ENCODE data around the gene CYTH4. TPM values are rescaled to one million over a fixed set of nuclear protein-coding genes. Genes with fewer than 3 reads are reported as not detected.

Gene CYTH4
- total RNA-seq, 1 donor from 2014 or later, result not detected

- TF ChIP-seq CTCF (IDR thresholded peaks at IDR 0.05; ENCODE audit: partially characterized antibody, unreplicated experiment), result no peak
- no peaks in the 10 kb centered on the region for H3K27me3 Mint-ChIP-seq (ENCODE audit: unreplicated experiment)
- no peaks in the 10 kb centered on the region for H3K36me3 Mint-ChIP-seq (ENCODE audit: unreplicated experiment)
- peaks cover 5% of the 10 kb centered on the region for H3K4me1 Mint-ChIP-seq (ENCODE audit: low read depth, unreplicated experiment)
- H3K4me3 Mint-ChIP-seq (ENCODE audit: unreplicated experiment), result no peak overlapping the region
- H3K27ac Mint-ChIP-seq (ENCODE audit: unreplicated experiment), result no peak overlapping the region
- H3K9me3 Mint-ChIP-seq (ENCODE audit: unreplicated experiment), result peaks cover 4% of the 10 kb centered on the region
- no peak for DNase-seq
These were observed 7.9 kb upstream of the CYTH4 start for GRCh38 chr22:37274380-37274862.

- peaks cover 5% of the 10 kb centered on the region for H3K4me1 Mint-ChIP-seq (ENCODE audit: low read depth, unreplicated experiment)
- TF ChIP-seq CTCF (IDR thresholded peaks at IDR 0.05; ENCODE audit: partially characterized antibody, unreplicated experiment), result no peak
- peaks cover 4% of the 10 kb centered on the region for H3K9me3 Mint-ChIP-seq (ENCODE audit: unreplicated experiment)
- DNase-seq, result no peak
- H3K4me3 Mint-ChIP-seq (ENCODE audit: unreplicated experiment), result no peak overlapping the region
- H3K36me3 Mint-ChIP-seq (ENCODE audit: unreplicated experiment), result no peaks in the 10 kb centered on the region
- H3K27ac Mint-ChIP-seq (ENCODE audit: unreplicated experiment), result no peak overlapping the region
- no peaks in the 10 kb centered on the region for H3K27me3 Mint-ChIP-seq (ENCODE audit: unreplicated experiment)
These were observed 7.2 kb upstream of the CYTH4 start for GRCh38 chr22:37275134-37275533.

GRCh38 chr22:37275622-37276021 lies 6.7 kb upstream of the CYTH4 start:
- Mint-ChIP-seq H3K4me1 (ENCODE audit: low read depth, unreplicated experiment) (peaks cover 3% of the 10 kb centered on the region), H3K27me3 (ENCODE audit: unreplicated experiment) (no peaks in the 10 kb centered on the region), H3K27ac (ENCODE audit: unreplicated experiment) (no peak overlapping the region), H3K9me3 (ENCODE audit: unreplicated experiment) (peaks cover 4% of the 10 kb centered on the region), H3K36me3 (ENCODE audit: unreplicated experiment) (no peaks in the 10 kb centered on the region), H3K4me3 (ENCODE audit: unreplicated experiment) (no peak overlapping the region)
- no peak for TF ChIP-seq CTCF (IDR thresholded peaks at IDR 0.05; ENCODE audit: partially characterized antibody, unreplicated experiment)
- DNase-seq, result no peak

- no peaks in the 10 kb centered on the region for H3K27me3 Mint-ChIP-seq (ENCODE audit: unreplicated experiment)
- no peak for TF ChIP-seq CTCF (IDR thresholded peaks at IDR 0.05; ENCODE audit: partially characterized antibody, unreplicated experiment)
- peaks cover 4% of the 10 kb centered on the region for H3K9me3 Mint-ChIP-seq (ENCODE audit: unreplicated experiment)
- no peak overlapping the region for H3K27ac Mint-ChIP-seq (ENCODE audit: unreplicated experiment)
- peaks cover 3% of the 10 kb centered on the region for H3K4me1 Mint-ChIP-seq (ENCODE audit: low read depth, unreplicated experiment)
- DNase-seq, result no peak
- H3K4me3 Mint-ChIP-seq (ENCODE audit: unreplicated experiment), result no peak overlapping the region
- H3K36me3 Mint-ChIP-seq (ENCODE audit: unreplicated experiment), result peaks cover 6% of the 10 kb centered on the region
These were observed 5.5 kb upstream of the CYTH4 start for GRCh38 chr22:37276776-37277175.

- TF ChIP-seq CTCF (IDR thresholded peaks at IDR 0.05; ENCODE audit: partially characterized antibody, unreplicated experiment), result no peak
- peaks cover 3% of the 10 kb centered on the region for H3K4me1 Mint-ChIP-seq (ENCODE audit: low read depth, unreplicated experiment)
- no peaks in the 10 kb centered on the region for H3K27me3 Mint-ChIP-seq (ENCODE audit: unreplicated experiment)
- no peak overlapping the region for H3K4me3 Mint-ChIP-seq (ENCODE audit: unreplicated experiment)
- no peak for DNase-seq
- H3K27ac Mint-ChIP-seq (ENCODE audit: unreplicated experiment), result no peak overlapping the region
- peaks cover 6% of the 10 kb centered on the region for H3K36me3 Mint-ChIP-seq (ENCODE audit: unreplicated experiment)
- peaks cover 4% of the 10 kb centered on the region for H3K9me3 Mint-ChIP-seq (ENCODE audit: unreplicated experiment)
These were observed 4.9 kb upstream of the CYTH4 start for GRCh38 chr22:37277384-37277783.
